Mesangial cell (primary cell): ENCODE results near the gene RALA. TPM values are rescaled to one million over a fixed set of nuclear protein-coding genes. Genes with fewer than 3 reads are reported as not detected.

ENCODE experiments used
- total RNA-seq: library from RNA; depleted of rRNA; stranded (reverse); fragments of >200 nt; gene quantifications from 2 replicates; pipeline ENCODE4 v1.2.3, GENCODE V29; 2015

The RALA gene, protein sequence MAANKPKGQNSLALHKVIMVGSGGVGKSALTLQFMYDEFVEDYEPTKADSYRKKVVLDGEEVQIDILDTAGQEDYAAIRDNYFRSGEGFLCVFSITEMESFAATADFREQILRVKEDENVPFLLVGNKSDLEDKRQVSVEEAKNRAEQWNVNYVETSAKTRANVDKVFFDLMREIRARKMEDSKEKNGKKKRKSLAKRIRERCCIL
- 15.0 and 24.1 TPM in 2 replicates for total RNA-seq

DNA sequence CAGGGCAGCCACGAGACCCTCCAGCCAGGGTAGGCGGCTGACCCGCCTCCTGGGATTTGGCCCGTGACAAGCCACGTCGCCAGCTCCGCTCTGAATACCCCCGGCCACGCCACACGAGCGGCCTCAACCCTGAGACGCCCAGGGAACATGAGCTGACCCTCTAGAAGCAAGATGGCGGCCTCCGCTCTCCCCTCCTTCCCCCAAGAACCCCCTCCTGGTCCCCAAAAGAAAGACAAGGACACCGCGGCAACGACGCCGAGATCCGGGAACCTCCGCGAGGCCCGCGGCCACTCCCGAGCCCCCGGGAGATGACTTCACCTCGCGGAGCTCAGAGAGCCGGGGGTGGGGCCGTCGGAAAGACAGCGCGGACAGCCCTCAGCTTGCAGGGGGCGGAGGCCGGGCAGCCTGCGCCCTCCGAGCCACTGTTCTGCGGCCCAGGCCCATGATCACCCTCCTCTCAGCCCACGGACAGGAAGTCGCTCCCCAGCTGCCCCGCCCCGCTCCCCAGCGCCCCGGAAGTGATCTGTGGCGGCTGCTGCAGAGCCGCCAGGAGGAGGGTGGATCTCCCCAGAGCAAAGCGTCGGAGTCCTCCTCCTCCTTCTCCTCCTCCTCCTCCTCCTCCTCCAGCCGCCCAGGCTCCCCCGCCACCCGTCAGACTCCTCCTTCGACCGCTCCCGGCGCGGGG, at the start of gene RALA:
Gene RALA, plus strand, starts transcription at position 526 of the 685 bp plus-strand sequence. CDS start 63,096 bp downstream, outside the sequence.

Other genes with a start within 250 kb of the RALA start
- gene YAE1, start 57.2 kb upstream of the RALA start, total RNA-seq, result 9.9 and 10.6 TPM in 2 replicates